ENCODE results near the gene ANAPC1.
A peak's percentile ranks its signal among the peaks of the same experiment; 100 is the strongest.
"Not testable (repeated sequence)": the region's sequence is repeated elsewhere in the genome, so short reads cannot be mapped to it uniquely, and the experiment has no call there.

ANAPC1 gene

GRCh38 chr2:111883661-111884591 is at the start of gene ANAPC1:
TSS of gene ANAPC1 (minus strand) at chr2:111884193. CDS start at chr2:111880825, 3,368 bp downstream.
- DNase-seq = peak; percentile 91

- DNase-seq = no peak
Measured at GRCh38 chr2:111932841-111933291, 48.9 kb upstream of the ANAPC1 start.

- DNase-seq = peak; percentile 81
Measured at GRCh38 chr2:111930875-111931274, 46.9 kb upstream of the ANAPC1 start.

GRCh38 chr2:111930409-111930808 is 46.4 kb upstream of the ANAPC1 start:
- no peak for DNase-seq

- no peak for DNase-seq
Measured at GRCh38 chr2:111927723-111928122, 43.7 kb upstream of the ANAPC1 start.

- DNase-seq = no peak
Measured at GRCh38 chr2:111924617-111925107, 40.7 kb upstream of the ANAPC1 start.

- no peak for DNase-seq
Measured at GRCh38 chr2:111923276-111923804, 39.3 kb upstream of the ANAPC1 start.

- peak; percentile 25 for DNase-seq
Measured at GRCh38 chr2:111919794-111920608, 36.0 kb upstream of the ANAPC1 start.

GRCh38 chr2:111919365-111919764 is 35.4 kb upstream of the ANAPC1 start:
- peak; percentile 23 for DNase-seq

GRCh38 chr2:111918383-111918806 is 34.4 kb upstream of the ANAPC1 start:
- DNase-seq = no peak

GRCh38 chr2:111917106-111917505 is 33.1 kb upstream of the ANAPC1 start:
- DNase-seq = no peak

- no peak for DNase-seq
Measured at GRCh38 chr2:111912547-111912946, 28.6 kb upstream of the ANAPC1 start.

GRCh38 chr2:111911295-111911977 is 27.4 kb upstream of the ANAPC1 start:
- peak; percentile 22 for DNase-seq

GRCh38 chr2:111910609-111911277 is 26.8 kb upstream of the ANAPC1 start:
- no peak for DNase-seq

GRCh38 chr2:111909997-111910396 is 26.0 kb upstream of the ANAPC1 start:
- DNase-seq = not testable (repeated sequence)

GRCh38 chr2:111909079-111909478 is 25.1 kb upstream of the ANAPC1 start:
- DNase-seq = no peak

- DNase-seq = no peak
Measured at GRCh38 chr2:111908578-111908977, 24.6 kb upstream of the ANAPC1 start.

- peak; percentile 68 for DNase-seq
Measured at GRCh38 chr2:111905990-111906735, 22.2 kb upstream of the ANAPC1 start.

GRCh38 chr2:111905475-111905869 is 21.5 kb upstream of the ANAPC1 start:
- DNase-seq = not testable (repeated sequence)

GRCh38 chr2:111904726-111905474 is 20.9 kb upstream of the ANAPC1 start:
- no peak for DNase-seq
